Endothelial cell of umbilical vein (primary cell): ENCODE results near the gene EDC3. TPM values are rescaled to one million over a fixed set of nuclear protein-coding genes. Genes with fewer than 3 reads are reported as not detected.

Experiments
- BruUV-seq: library from RNA; stranded (reverse); fragments of 400-500 nt; replicated peaks from 2 replicates; lab custom pipeline; 2021; lab: Mats Ljungman, UMichigan
- CTCF ChIA-PET: fragments of 300-600, 350-600 bp; sonication (Branson Sonifier 250); formaldehyde crosslinking; loops from one replicate; lab custom pipeline; 2021; ENCODE audit warnings: antibody characterized with exemption, inconsistent platforms; lab: Charles Lee
- POLR2A ChIA-PET: fragments of 300-600, 350-600 bp; sonication (Branson Sonifier 250); formaldehyde crosslinking; loops from one replicate; lab custom pipeline; 2021; ENCODE audit warnings: antibody characterized with exemption, inconsistent platforms; lab: Charles Lee
- DNase-seq: peaks from one replicate; pipeline ENCODE4 v3.0.0-alpha.2; 2011; ENCODE audit warnings: low read depth, low spot score
- FAIRE-seq: peaks from 2 replicates; lab custom pipeline; 2011; peaks lifted over from hg19 to GRCh38; lab: Jason Lieb, UNC
- H2AFZ ChIP-seq: 2 replicates; pipeline ENCODE4 v1.6.0; 2012; ENCODE audit warnings: low read depth, low read length, control low read depth, inconsistent platforms
- H3K27ac ChIP-seq: 2 replicates; pipeline ENCODE4 v1.5.1; 2011; ENCODE audit warnings: low read depth, mild to moderate bottlenecking, control low read depth, low read length, moderate library complexity; ENCODE audit not compliant: insufficient read depth
- H3K27me3 ChIP-seq, 2 experiments: 2 replicates each; pipeline versions ENCODE4 v1.6.0 to v1.6.1; 2011; ENCODE audit warnings: low read length in 2 of 2, mixed read lengths in 1 of 2; ENCODE audit not compliant: control insufficient read depth in 2 of 2, insufficient read depth in 2 of 2
- H3K36me3 ChIP-seq, 2 experiments: 2 replicates in 1 of 2; 3 replicates in 1 of 2; pipeline ENCODE4 v1.5.1; 2011; ENCODE audit warnings: low read length in 2 of 2, mild to moderate bottlenecking in 1 of 2, moderate library complexity in 1 of 2; ENCODE audit not compliant: control insufficient read depth in 2 of 2, insufficient read depth in 2 of 2; ENCODE audit errors: extremely low read depth in 1 of 2
- H3K4me1 ChIP-seq: 3 replicates; pipeline ENCODE4 v1.5.1; 2011; ENCODE audit warnings: mild to moderate bottlenecking, low read length; ENCODE audit not compliant: control insufficient read depth, insufficient read depth; ENCODE audit errors: extremely low read depth
- H3K4me2 ChIP-seq: 2 replicates; pipeline ENCODE4 v1.6.1; 2011; ENCODE audit warnings: low read length, control low read depth, mixed read lengths; ENCODE audit not compliant: insufficient read depth
- H3K4me3 ChIP-seq, 3 experiments: fragments of 200-600 bp in 1 of 3; sonication (generic), shearing (Covaris generic) in 1 of 3; replicated peaks in 1 of 3; 2 replicates each; pipeline ENCODE4 v1.5.1; 2011 to 2016; ENCODE audit warnings: control low read depth in 3 of 3, low read length in 3 of 3, mild to moderate bottlenecking in 2 of 3, inconsistent platforms in 1 of 3, low read depth in 1 of 3, moderate library complexity in 1 of 3; ENCODE audit not compliant: insufficient read depth in 1 of 3
- H3K79me2 ChIP-seq: 2 replicates; pipeline ENCODE4 v1.6.0; 2012; ENCODE audit warnings: low read length, inconsistent platforms; ENCODE audit not compliant: control insufficient read depth, insufficient read depth
- H3K9ac ChIP-seq: replicated peaks from 2 replicates; pipeline ENCODE3; 2011; ENCODE audit warnings: low read length, control low read depth; ENCODE audit not compliant: insufficient read depth; ENCODE audit errors: extremely low read depth
- H3K9me1 ChIP-seq: replicated peaks from 3 replicates; pipeline ENCODE4 v1.6.0; 2011; ENCODE audit warnings: mild to moderate bottlenecking, low read length; ENCODE audit not compliant: control insufficient read depth, insufficient read depth; ENCODE audit errors: extremely low read depth
- H3K9me3 ChIP-seq: replicated peaks from 2 replicates; pipeline ENCODE4 v1.5.1; 2012; ENCODE audit warnings: low read length, inconsistent platforms; ENCODE audit not compliant: control insufficient read depth, insufficient read depth
- H4K20me1 ChIP-seq: replicated peaks from 2 replicates; pipeline ENCODE3; 2011; ENCODE audit warnings: mild to moderate bottlenecking, low read length; ENCODE audit not compliant: control insufficient read depth, insufficient read depth; ENCODE audit errors: extremely low read depth
- CTCF ChIP-seq, 2 donors: IDR thresholded peaks; 1 replicate in 1 of 2; 2 replicates in 1 of 2; pipeline ENCODE4 v1.5.1; 2011; ENCODE audit warnings: low read length in 2 of 2, mild to moderate bottlenecking in 2 of 2, moderate library complexity in 2 of 2, control low read depth in 1 of 2, inconsistent platforms in 1 of 2, low read depth in 1 of 2; ENCODE audit not compliant: insufficient read depth in 1 of 2; ENCODE audit errors: extremely low read depth in 1 of 2
- EZH2 ChIP-seq: IDR thresholded peaks from 2 replicates; pipeline ENCODE4 v1.6.1; 2012; ENCODE audit warnings: borderline replicate concordance, low read depth, mild to moderate bottlenecking, moderate library complexity, low read length, inconsistent platforms; ENCODE audit not compliant: severe bottlenecking
- FOS ChIP-seq: IDR thresholded peaks from 2 replicates; pipeline ENCODE4 v1.6.1; 2011; ENCODE audit warnings: mild to moderate bottlenecking, low read length, moderate library complexity, borderline replicate concordance; ENCODE audit not compliant: insufficient read depth
- GATA2 ChIP-seq: IDR thresholded peaks from 2 replicates; pipeline ENCODE4 v1.7.0; 2011; ENCODE audit warnings: low read depth, mild to moderate bottlenecking, moderate library complexity, mixed read lengths, low read length; ENCODE audit not compliant: insufficient read length, insufficient read depth
- JUN ChIP-seq: IDR thresholded peaks from 2 replicates; pipeline ENCODE4 v1.6.1; 2011; ENCODE audit warnings: borderline replicate concordance, low read depth; ENCODE audit not compliant: insufficient read length, insufficient read depth
- MAX ChIP-seq: IDR thresholded peaks from 2 replicates; pipeline ENCODE4 v1.6.1; 2011; ENCODE audit not compliant: insufficient read depth, insufficient read length
- MYC ChIP-seq: IDR thresholded peaks from one replicate; pipeline ENCODE4 v1.6.1; 2011; ENCODE audit warnings: mild to moderate bottlenecking, low read depth, low read length
- POLR2A ChIP-seq: IDR thresholded peaks from 2 replicates; pipeline ENCODE4 v1.6.1; 2012; ENCODE audit warnings: low read depth, mild to moderate bottlenecking, control low read depth, low read length
- POLR2AphosphoS5 ChIP-seq: IDR thresholded peaks from 2 replicates; pipeline ENCODE4 v1.6.1; 2012; ENCODE audit warnings: low read depth, mild to moderate bottlenecking, control low read depth, low read length, moderate library complexity; ENCODE audit not compliant: insufficient read depth
- dilution Hi-C: fragments of 300-500 bp; cut with MboI; formaldehyde crosslinking; loops from one replicate; pipeline ENCODE4 v1.15.0; 2019; ENCODE audit warnings: low sequenced_read_pairs; ENCODE audit not compliant: extremely low pct_ligation_motif_present
- intact Hi-C: fragments of 100-400 bp; cut with micrococcal nuclease; formaldehyde crosslinking; loops from one replicate; pipeline ENCODE4 v1.10.0; 2022
- polyA plus RNA-seq, 4 experiments: library from polyadenylated mRNA; depleted of rRNA in 3 of 4; stranded (reverse) in 3 of 4; unstranded in 1 of 4; fragments of >200 nt; gene quantifications; 2 replicates each; pipeline versions ENCODE4 v1.2.1 to v1.2.3, GENCODE V29; 2011 to 2012; ENCODE audit warnings: missing spikeins in 1 of 4
- total RNA-seq: library from RNA; stranded (reverse); gene quantifications from 2 replicates; pipeline ENCODE4 v1.2.3, GENCODE V29; 2021

The EDC3 gene
- total and polyA plus RNA-seq, 2 donors (not counting 3 experiments of a cell fraction or from before 2014, with no cell fraction given): 55.9 to 56.5 TPM

GRCh38 chr15:74626752-74627692, 68.8 kb downstream of the EDC3 start:
- CTCF ChIA-PET: interaction anchor here (0.6 to 2.7 kb wide), 3 partner anchors 135 to 144 kb away, joined by 3 to 12 read pairs (median 8); no protein-coding TSS in a partner anchor
- no peak for DNase-seq
- no peaks in the 10 kb centered on the region for H3K9me3 ChIP-seq
- no peaks in the 10 kb centered on the region for H3K4me1 ChIP-seq
- H4K20me1 ChIP-seq: peaks cover 2% of the 10 kb centered on the region
- TF ChIP-seq EZH2 (no peak), POLR2AphosphoS5 (no peak), POLR2A (no peak)
- no peak overlapping the region for H3K4me2 ChIP-seq
- peaks cover 27 to 79% of the 10 kb centered on the region in 2 experiments for H3K36me3 ChIP-seq
- FAIRE-seq: no peak
- peaks cover 9% of the 10 kb centered on the region for H3K79me2 ChIP-seq
- POLR2A ChIA-PET: no interaction called here
- H3K4me3 ChIP-seq: no peak overlapping the region
- intact Hi-C loops (no loop called here), dilution Hi-C loops (loop anchor here (25.0 kb wide), 1 partner anchor 135 kb away; no protein-coding TSS in a partner anchor)
- H3K27me3 ChIP-seq: no peaks in the 10 kb centered on the region
- no peak overlapping the region for H3K9ac ChIP-seq
- H3K9me1 ChIP-seq: no peaks in the 10 kb centered on the region
- H3K27ac ChIP-seq: no peak overlapping the region
- no TSS peak for BruUV-seq
- no peak overlapping the region for H2AFZ ChIP-seq

GRCh38 chr15:74626336-74626735, 69.5 kb downstream of the EDC3 start:
- FAIRE-seq: no peak
- CTCF ChIA-PET: interaction anchor here (0.6 to 2.7 kb wide), 3 partner anchors 135 to 244 kb away, joined by 3 to 8 read pairs (median 7); no protein-coding TSS in a partner anchor

More at GRCh38 chr15:74626336-74626735, 69.5 kb downstream of the EDC3 start:
- intact Hi-C loops: no loop called here
- no peaks in the 10 kb centered on the region for H3K9me1 ChIP-seq
- H3K27me3 ChIP-seq: no peaks in the 10 kb centered on the region
- H3K4me2 ChIP-seq: no peak overlapping the region
- no TSS peak for BruUV-seq
- H3K27ac ChIP-seq: no peak overlapping the region
- DNase-seq: no peak
- dilution Hi-C loops: loop anchor here (25.0 kb wide), 1 partner anchor 136 kb away; no protein-coding TSS in a partner anchor
- peaks cover 15% of the 10 kb centered on the region for H3K79me2 ChIP-seq
- no peak overlapping the region for H2AFZ ChIP-seq
- no peak overlapping the region for H3K4me3 ChIP-seq
- peaks cover 2% of the 10 kb centered on the region for H4K20me1 ChIP-seq
- no peaks in the 10 kb centered on the region for H3K4me1 ChIP-seq
- TF ChIP-seq CTCF (IDR thresholded peaks at IDR 0.05; ENCODE audit: extremely low read depth in 1 of 2, insufficient read depth in 1 of 2, low read depth in 1 of 2, low read length in 2 of 2) (no peak), GATA2 (no peak), MYC (no peak), FOS (no peak), POLR2AphosphoS5 (no peak), EZH2 (no peak), MAX (no peak), JUN (no peak), POLR2A (no peak)
- H3K9ac ChIP-seq: no peak overlapping the region
- no peaks in the 10 kb centered on the region for H3K9me3 ChIP-seq
- H3K36me3 ChIP-seq: peaks cover 27 to 81% of the 10 kb centered on the region in 2 experiments
- POLR2A ChIA-PET: no interaction called here
